ENCODE measurements around the gene MS4A2.
"Not testable (repeated sequence)": the region's sequence is repeated elsewhere in the genome, so short reads cannot be mapped to it uniquely, and the experiment has no call there.

The MS4A2 gene

GRCh38 chr11:60088364-60088763, at the start of gene MS4A2:
Gene MS4A2, plus strand, starts transcription at chr11:60088664. Its CDS starts 102 bp downstream, at chr11:60088766.
- DNase-seq: no peak
- intact Hi-C loops (cut with DNase I): no loop called here

DNA sequence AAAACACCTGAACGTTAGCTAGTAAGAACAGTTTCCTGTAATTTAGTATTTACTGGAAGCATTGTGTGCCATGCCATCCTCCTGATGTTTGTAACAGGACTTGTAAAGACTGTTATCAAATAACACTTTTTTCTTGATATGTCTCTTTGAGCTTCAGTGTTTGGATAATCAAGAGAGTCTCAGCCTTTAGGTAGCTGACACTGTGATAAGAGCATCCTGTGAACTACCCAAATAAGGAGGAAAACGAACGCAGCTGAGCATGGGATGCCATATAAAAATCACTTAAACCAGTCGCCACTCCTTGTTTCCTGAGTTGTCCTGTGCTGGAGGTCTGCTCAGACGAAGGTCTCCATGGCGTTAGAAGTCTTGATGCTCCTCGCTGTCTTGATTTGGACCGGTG, 48.4 kb upstream of the MS4A2 start, which contains the start of gene OOSP2:
TSS of gene OOSP2 (plus strand) at position 301 of the 400 bp plus-strand sequence. CDS start at position 352, 51 bp downstream.
- no peak for DNase-seq
- intact Hi-C loops (cut with DNase I): no loop called here

GRCh38 chr11:60050422-60050821, 38.0 kb upstream of the MS4A2 start:
- intact Hi-C loops (cut with DNase I); DNase-seq: not testable (repeated sequence)

DNA sequence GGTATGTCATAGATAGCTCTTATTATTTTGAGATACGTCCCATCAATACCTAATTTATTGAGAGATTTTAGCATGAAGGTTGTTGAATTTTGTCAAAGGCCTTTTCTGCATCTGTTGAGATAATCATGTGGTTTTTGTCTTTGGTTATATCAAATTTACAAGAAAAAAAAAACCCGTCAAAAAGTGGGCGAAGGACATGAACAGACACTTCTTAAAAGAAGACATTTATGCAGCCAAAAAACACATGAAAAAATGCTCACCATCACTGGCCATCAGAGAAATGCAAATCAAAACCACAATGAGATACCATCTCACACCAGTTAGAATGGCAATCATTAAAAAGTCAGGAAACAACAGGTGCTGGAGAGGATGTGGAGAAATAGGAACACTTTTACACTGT, 37.6 kb upstream of the MS4A2 start:
- DNase-seq: not testable (repeated sequence)

DNA sequence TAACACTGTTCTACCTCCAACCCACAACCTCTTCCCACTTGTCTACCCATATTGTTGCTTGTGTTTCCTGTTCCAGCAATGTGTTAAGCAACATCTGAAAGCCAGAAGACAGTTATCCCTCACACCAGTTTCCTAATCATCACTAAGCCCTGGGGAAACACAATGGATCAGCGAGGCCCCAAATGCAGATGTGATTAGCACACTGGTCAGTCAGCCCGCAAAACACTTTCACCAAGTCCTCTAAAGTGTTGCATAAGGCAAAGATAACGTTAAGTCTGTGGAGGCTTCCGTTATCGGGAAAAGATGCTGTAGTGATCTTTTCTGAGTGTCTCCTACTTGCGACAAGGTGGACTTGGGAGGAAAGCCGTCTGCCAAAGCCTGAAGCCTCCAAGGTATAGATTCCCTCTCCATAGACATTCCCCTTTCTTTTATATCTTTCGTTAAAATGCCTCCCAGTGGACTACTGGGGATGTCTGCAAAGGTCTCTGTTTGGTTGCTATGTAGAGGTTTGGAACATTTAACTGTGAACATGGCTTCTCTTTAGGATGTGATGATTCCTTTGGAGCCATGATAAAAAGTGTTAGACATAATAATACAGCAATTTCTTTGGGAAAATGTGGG, 32.0 kb upstream of the MS4A2 start, which contains the start of gene MS4A3:
TSS of gene MS4A3 (plus strand) at position 317 of the 621 bp plus-strand sequence. CDS start 4,496 bp downstream, outside the sequence.
- intact Hi-C loops (cut with DNase I): no loop called here
- DNase-seq: no peak

More for the DNA sequence above, 37.6 kb upstream of the MS4A2 start:
- intact Hi-C loops (cut with DNase I): not testable (repeated sequence)

DNA sequence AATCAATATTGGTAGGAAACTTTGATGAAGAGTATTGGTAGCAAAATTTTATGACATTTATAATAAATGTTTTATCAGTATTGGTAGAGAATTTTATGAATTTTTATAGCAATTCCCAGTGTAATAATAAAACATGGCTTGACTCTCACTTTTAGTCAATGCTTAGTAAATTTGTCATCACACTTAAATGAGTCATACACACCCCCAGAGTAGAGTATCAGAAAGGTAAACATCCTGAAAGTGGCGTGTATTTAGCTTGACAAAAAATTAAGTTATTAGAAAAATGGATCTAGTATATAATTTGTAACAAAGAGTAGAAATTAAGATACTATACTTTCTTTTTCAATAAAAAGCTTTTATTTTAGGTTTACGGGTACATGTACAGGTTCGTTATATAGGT, 29.4 kb upstream of the MS4A2 start:
- intact Hi-C loops (cut with DNase I): no loop called here
- DNase-seq: no peak

- intact Hi-C loops (cut with DNase I): no loop called here
- no peak for DNase-seq
Measured at GRCh38 chr11:60059521-60060240, 28.8 kb upstream of the MS4A2 start.

DNA sequence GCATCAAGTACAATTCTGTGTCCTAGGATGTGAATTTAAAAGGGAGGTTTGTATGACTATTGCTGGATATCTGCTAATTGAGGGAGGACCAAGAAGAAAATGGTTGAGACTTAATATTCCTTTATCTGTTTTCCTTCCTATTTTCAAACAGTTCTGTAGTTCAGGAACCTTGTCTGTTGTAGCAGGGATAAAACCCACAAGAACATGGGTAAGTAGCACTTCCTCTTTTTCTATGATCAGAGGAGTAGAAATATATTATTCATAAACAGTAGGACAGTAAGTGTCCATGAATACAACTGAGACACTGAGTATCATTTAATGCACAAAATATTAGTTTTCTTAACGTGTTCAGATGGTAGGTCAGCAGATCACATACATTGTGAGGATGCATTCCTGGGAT, 24.4 kb upstream of the MS4A2 start:
- intact Hi-C loops (cut with DNase I): no loop called here

DNA sequence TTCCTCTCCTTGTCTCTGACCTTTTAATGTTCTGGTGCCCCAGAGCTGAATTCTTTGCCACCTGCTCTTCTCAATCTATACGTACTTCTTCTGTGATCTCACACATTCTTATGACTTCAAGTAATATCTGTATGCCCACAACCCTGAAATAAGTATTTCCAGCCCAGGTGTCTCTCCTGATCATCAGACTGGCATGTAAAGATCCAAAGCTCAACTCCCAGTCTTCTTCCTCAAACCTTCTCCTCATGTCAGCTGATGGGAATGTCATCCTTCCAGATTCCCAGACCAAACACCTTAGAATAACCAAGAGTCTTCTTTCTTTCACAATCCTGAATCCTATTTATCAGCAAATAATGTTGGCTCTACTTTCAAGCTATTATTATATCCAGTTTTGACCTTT, 22.7 kb upstream of the MS4A2 start:
- DNase-seq: no peak
- intact Hi-C loops (cut with DNase I): no loop called here

More for the DNA sequence above, 24.4 kb upstream of the MS4A2 start:
- no peak for DNase-seq

- intact Hi-C loops (cut with DNase I): no loop called here
- no peak for DNase-seq
Measured at GRCh38 chr11:60069450-60069849, 19.0 kb upstream of the MS4A2 start.

DNA sequence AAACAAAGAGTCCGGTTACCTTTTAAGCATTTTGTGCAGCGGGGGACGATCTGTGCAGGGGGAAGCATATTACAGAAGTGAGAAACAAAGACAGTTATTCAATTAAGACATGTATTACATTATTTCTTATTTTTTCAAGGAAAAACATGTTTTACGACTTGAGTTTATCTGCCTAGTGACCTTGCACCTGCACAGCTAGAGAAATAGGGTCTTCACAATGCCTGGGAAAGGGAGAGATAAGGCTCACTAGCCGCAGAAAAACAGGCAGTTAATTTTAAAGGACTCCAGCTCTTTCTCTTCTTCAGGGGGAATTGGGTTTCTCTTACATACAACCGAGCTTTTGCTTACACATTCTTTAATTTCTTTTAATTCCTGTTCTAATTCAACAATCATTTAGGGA, 16.8 kb upstream of the MS4A2 start:
- not testable (repeated sequence) for DNase-seq

DNA sequence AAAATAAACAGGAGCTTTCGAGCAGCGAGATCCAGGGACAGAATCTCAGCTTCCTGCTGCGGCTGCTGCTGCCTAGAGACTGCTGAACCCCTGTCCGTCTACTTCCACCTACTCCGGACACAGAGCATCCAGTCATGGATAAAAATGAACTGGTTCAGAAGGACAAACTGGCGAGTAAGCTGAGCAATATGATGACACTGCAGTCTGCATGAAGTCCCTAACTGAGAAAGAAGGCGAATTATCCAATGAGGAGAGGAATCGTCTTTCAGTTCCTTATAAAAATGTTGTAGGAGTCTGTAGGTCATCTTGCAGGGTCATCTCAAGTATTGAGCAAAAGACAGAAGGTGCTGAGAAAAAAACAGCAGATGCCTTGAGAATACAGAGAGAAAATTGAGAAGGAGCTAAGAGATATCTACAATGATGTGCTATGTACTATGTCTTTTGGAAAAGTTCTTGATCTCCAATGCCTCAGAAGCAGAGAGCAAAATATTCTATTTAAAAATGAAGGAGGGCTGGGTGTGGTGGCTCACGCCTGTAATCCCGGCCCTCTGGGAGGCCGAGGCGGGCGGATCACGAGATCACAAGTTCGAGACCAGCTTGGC, 11.1 kb upstream of the MS4A2 start:
- intact Hi-C loops (cut with DNase I): no loop called here
- no peak for DNase-seq

More for the DNA sequence above, 16.8 kb upstream of the MS4A2 start:
- intact Hi-C loops (cut with DNase I): not testable (repeated sequence)

GRCh38 chr11:60077981-60078380, 10.5 kb upstream of the MS4A2 start:
- intact Hi-C loops (cut with DNase I): no loop called here
- DNase-seq: no peak

GRCh38 chr11:60078745-60079144, 9.7 kb upstream of the MS4A2 start:
- DNase-seq: no peak
- intact Hi-C loops (cut with DNase I): no loop called here

- intact Hi-C loops (cut with DNase I): no loop called here
- DNase-seq: no peak
Measured at GRCh38 chr11:60080535-60080934, 7.9 kb upstream of the MS4A2 start.

DNA sequence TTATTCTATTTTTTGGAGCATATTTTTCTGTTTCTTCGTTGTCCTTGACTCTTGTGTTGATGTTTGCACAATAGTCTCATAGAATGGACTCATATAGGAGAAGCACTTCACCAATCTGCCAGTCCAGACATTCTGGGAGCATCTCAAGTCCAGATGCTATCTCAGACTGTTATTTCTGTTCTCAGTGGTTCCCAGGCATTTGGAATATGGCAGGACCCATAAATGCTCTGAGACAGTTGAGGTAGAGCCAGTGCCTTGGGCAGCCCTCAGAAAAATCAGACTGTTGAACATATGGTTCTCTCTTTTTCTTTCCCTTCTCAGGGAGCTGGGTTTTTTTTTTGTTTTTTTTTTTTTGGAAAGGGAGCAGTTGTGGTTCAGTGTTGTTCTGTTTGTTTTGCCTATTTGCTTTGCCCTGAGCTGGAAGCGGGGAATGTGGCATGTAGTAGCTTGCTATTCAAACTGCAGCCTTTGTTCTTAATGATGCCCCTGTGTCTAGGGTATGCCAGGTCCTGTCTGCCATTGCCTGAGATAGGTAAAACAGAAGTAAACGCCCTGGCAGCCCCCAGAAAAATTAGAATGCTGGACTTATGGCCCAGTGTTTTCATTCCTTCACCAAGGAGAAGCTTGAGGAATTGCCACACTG, 3.7 kb upstream of the MS4A2 start:
- no peak for DNase-seq
- intact Hi-C loops (cut with DNase I): no loop called here

DNA sequence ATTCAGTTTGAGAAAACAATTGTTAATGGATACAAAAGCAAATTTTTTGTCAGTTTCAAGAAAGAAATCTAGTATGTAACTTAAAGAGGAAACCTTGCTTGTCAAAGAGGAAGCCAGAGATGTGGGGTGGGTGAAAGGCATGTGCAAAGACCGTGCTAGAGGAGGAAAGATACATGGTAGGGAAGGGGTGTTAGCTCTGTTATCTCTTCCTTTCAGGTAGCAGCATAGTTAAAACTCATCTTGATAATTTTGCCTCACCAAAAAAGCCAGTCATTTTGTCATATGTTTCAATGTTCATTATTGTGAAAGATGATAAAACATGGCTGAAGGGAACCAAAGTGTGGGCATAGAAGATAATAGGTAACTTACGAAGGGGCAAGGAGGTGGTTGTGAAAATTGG, 2.6 kb upstream of the MS4A2 start:
- intact Hi-C loops (cut with DNase I): no loop called here
- no peak for DNase-seq

DNA sequence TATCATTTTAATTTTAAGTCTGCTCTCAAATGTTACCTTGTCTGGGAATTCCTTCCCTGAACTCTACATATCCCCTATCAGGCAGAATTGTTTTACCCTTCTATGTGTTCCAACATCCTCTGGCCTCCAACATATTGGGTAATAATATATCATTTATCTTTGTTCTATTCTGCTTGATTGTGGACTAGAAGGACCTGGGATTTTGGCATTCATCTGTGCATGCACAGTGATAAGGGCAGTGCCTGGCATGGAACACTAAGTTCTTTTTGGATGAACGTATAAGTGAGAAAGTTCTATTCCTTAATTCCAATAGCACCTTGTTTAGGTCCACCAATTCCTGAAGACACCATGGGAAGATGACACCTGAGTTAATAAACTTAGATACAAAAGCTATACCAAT, 1.2 kb upstream of the MS4A2 start:
- intact Hi-C loops (cut with DNase I): no loop called here

DNA sequence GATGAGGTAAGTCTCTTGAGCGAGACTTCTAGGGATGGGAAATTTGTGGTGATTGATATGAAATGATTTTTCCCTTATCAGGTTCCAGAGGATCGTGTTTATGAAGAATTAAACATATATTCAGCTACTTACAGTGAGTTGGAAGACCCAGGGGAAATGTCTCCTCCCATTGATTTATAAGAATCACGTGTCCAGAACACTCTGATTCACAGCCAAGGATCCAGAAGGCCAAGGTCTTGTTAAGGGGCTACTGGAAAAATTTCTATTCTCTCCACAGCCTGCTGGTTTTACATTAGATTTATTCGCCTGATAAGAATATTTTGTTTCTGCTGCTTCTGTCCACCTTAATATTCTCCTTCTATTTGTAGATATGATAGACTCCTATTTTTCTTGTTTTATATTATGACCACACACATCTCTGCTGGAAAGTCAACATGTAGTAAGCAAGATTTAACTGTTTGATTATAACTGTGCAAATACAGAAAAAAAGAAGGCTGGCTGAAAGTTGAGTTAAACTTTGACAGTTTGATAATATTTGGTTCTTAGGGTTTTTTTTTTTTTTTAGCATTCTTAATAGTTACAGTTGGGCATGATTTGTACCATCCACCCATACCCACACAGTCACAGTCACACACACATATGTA, 7.1 kb downstream of the MS4A2 start:
- intact Hi-C loops (cut with DNase I): no loop called here
- DNase-seq: no peak

More for the DNA sequence above, 1.2 kb upstream of the MS4A2 start:
- no peak for DNase-seq

Measured in head of caudate nucleus (tissue), 42 donors.